Measurements from ENCODE around the gene MSRB2.

GRCh38 chr10:23150610-23151009 lies 55.2 kb downstream of the MSRB2 start:
- TF ChIP-seq, protein P1, sequence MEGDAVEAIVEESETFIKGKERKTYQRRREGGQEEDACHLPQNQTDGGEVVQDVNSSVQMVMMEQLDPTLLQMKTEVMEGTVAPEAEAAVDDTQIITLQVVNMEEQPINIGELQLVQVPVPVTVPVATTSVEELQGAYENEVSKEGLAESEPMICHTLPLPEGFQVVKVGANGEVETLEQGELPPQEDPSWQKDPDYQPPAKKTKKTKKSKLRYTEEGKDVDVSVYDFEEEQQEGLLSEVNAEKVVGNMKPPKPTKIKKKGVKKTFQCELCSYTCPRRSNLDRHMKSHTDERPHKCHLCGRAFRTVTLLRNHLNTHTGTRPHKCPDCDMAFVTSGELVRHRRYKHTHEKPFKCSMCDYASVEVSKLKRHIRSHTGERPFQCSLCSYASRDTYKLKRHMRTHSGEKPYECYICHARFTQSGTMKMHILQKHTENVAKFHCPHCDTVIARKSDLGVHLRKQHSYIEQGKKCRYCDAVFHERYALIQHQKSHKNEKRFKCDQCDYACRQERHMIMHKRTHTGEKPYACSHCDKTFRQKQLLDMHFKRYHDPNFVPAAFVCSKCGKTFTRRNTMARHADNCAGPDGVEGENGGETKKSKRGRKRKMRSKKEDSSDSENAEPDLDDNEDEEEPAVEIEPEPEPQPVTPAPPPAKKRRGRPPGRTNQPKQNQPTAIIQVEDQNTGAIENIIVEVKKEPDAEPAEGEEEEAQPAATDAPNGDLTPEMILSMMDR (IDR thresholded peaks at IDR 0.05): no peak
- no peak for TF ChIP-seq KDM5A (IDR thresholded peaks at IDR 0.05)
- TF ChIP-seq PHF8 (IDR thresholded peaks at IDR 0.05; ENCODE audit: borderline replicate concordance, low read depth): no peak
- no peak for TF ChIP-seq CBX8 (IDR thresholded peaks at IDR 0.05)
- TF ChIP-seq EP300 (IDR thresholded peaks at IDR 0.05): no peak
- no peak for TF ChIP-seq REST (IDR thresholded peaks at IDR 0.05)
- no peak for TF ChIP-seq TP53 (CRISPR knock-in tag; IDR thresholded peaks at IDR 0.05)
- TF ChIP-seq KDM1A (IDR thresholded peaks at IDR 0.05; ENCODE audit: low read depth): no peak
- TF ChIP-seq SMC3 (IDR thresholded peaks at IDR 0.05): no peak
- no peak for TF ChIP-seq MYC (IDR thresholded peaks at IDR 0.05; ENCODE audit: borderline replicate concordance, low read length)

All from A549 (cell line).